ENCODE data around the gene DPP7.

Gene DPP7

DNA sequence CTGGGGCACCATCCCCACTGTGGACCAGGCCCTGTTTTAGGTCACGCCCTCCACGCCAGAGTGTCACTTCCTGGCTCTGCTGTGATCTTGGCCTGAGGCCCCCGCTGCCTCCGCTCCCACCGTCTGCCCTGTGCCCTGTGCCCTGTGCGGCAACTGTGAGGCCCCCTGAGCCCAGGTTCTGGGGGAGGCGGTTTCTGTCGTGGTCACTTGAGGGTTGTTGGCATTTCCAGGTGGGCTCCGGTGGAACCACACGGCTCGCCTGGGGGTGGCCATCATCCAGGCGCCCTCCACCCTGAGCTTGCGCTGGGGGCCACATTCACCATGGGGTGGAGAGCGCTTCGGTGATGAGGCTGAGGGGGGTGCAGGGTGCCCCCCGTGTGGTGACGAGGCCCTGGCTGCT, 6.6 kb downstream of the DPP7 start:
- Histone ChIP-seq H2BK5ac (ENCODE audit: low read depth, low read length, poor library complexity) (no peak overlapping the region), H3K4ac (ENCODE audit: low read depth, low read length) (no peak overlapping the region), H3K4me2 (ENCODE audit: low read length) (no peak overlapping the region), H3K36me3 (ENCODE audit: control insufficient read depth in 1 of 2, insufficient read depth in 2 of 2, low read length in 2 of 2) (peaks cover 57 to 65% of the 10 kb centered on the region in 2 experiments), H3K18ac (ENCODE audit: low read length) (no peak overlapping the region), H3K23ac (ENCODE audit: low read length) (no peak overlapping the region), H3K9ac (ENCODE audit: low read length) (no peak overlapping the region), H3K9me3 (ENCODE audit: insufficient read depth, low read depth, low read length) (peaks cover 10% of the 10 kb centered on the region), H3K27ac (ENCODE audit: low read depth, low read length) (no peak overlapping the region), H3K14ac (ENCODE audit: low read length) (no peak overlapping the region), H2AFZ (ENCODE audit: insufficient read depth, low read length, poor library complexity) (no peak overlapping the region), H3K79me2 (ENCODE audit: control insufficient read depth, insufficient read depth, low read length, poor library complexity) (no peaks in the 10 kb centered on the region), H2BK12ac (ENCODE audit: low read length) (no peak overlapping the region), H4K91ac (ENCODE audit: low read depth, low read length) (no peak overlapping the region), H4K12ac (ENCODE audit: low read depth, low read length) (no peak overlapping the region), H3K79me1 (ENCODE audit: low read length) (no peaks in the 10 kb centered on the region), H3K27me3 (ENCODE audit: insufficient read depth, low read length) (no peaks in the 10 kb centered on the region), H3K4me3 (ENCODE audit: low read depth, low read length) (no peak overlapping the region), H2BK120ac (ENCODE audit: insufficient read depth, low read length, poor library complexity) (no peak overlapping the region), H2AK5ac (ENCODE audit: low read length) (no peak overlapping the region), H3K4me1 (ENCODE audit: control insufficient read depth in 1 of 2, insufficient read depth in 2 of 2, low read length in 2 of 2) (no peaks in the 10 kb centered on the region), H4K8ac (ENCODE audit: low read depth, low read length) (no peak overlapping the region)
- no CpG with 5 or more reads among the region's 17 CpGs for WGBS (ENCODE audit: extremely low coverage, insufficient coverage, insufficient read length)
- no peak for DNase-seq

DNA sequence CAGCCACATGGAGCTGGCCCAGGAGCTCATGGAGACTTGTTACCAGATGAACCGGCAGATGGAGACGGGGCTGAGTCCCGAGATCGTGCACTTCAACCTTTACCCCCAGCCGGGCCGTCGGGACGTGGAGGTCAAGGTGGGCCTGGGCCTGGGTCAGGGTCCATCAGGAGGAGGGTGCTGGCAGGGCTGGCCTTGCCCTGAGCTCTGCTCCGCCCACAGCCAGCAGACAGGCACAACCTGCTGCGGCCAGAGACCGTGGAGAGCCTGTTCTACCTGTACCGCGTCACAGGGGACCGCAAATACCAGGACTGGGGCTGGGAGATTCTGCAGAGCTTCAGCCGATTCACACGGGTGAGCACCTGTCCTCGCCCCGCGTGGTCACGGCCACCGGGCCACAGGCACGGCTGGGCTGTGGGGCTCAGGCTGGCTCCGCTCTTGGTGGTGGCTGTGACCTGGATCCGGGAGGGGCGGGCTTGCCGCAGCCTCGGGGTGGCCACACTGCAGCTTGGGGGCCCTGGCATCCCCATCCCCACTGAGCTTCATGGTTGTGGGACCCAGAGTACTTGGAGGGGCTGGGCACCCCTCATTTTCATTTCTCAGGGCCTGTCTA, 7.1 kb downstream of the DPP7 start:
- Histone ChIP-seq H2AK5ac (ENCODE audit: low read length) (no peak overlapping the region), H3K79me2 (ENCODE audit: control insufficient read depth, insufficient read depth, low read length, poor library complexity) (no peaks in the 10 kb centered on the region), H2BK120ac (ENCODE audit: insufficient read depth, low read length, poor library complexity) (no peak overlapping the region), H3K4me3 (ENCODE audit: low read depth, low read length) (no peak overlapping the region), H4K91ac (ENCODE audit: low read depth, low read length) (no peak overlapping the region), H2BK5ac (ENCODE audit: low read depth, low read length, poor library complexity) (no peak overlapping the region), H3K36me3 (ENCODE audit: control insufficient read depth in 1 of 2, insufficient read depth in 2 of 2, low read length in 2 of 2) (peaks cover 63 to 70% of the 10 kb centered on the region in 2 experiments), H3K18ac (ENCODE audit: low read length) (no peak overlapping the region), H3K9ac (ENCODE audit: low read length) (no peak overlapping the region), H3K4ac (ENCODE audit: low read depth, low read length) (no peak overlapping the region), H4K12ac (ENCODE audit: low read depth, low read length) (no peak overlapping the region), H4K8ac (ENCODE audit: low read depth, low read length) (no peak overlapping the region), H2AFZ (ENCODE audit: insufficient read depth, low read length, poor library complexity) (no peak overlapping the region), H3K4me1 (ENCODE audit: control insufficient read depth in 1 of 2, insufficient read depth in 2 of 2, low read length in 2 of 2) (no peaks in the 10 kb centered on the region), H3K27me3 (ENCODE audit: insufficient read depth, low read length) (no peaks in the 10 kb centered on the region), H3K27ac (ENCODE audit: low read depth, low read length) (no peak overlapping the region), H3K23ac (ENCODE audit: low read length) (no peak overlapping the region), H3K79me1 (ENCODE audit: low read length) (no peaks in the 10 kb centered on the region), H3K4me2 (ENCODE audit: low read length) (no peak overlapping the region), H3K9me3 (ENCODE audit: insufficient read depth, low read depth, low read length) (peaks cover 16% of the 10 kb centered on the region), H2BK12ac (ENCODE audit: low read length) (no peak overlapping the region), H3K14ac (ENCODE audit: low read length) (no peak overlapping the region)
- peak in 1 of 2 donors; percentile 23 for DNase-seq
- WGBS (ENCODE audit: extremely low coverage, insufficient coverage, insufficient read length), result no CpG with 5 or more reads among the region's 27 CpGs

DNA sequence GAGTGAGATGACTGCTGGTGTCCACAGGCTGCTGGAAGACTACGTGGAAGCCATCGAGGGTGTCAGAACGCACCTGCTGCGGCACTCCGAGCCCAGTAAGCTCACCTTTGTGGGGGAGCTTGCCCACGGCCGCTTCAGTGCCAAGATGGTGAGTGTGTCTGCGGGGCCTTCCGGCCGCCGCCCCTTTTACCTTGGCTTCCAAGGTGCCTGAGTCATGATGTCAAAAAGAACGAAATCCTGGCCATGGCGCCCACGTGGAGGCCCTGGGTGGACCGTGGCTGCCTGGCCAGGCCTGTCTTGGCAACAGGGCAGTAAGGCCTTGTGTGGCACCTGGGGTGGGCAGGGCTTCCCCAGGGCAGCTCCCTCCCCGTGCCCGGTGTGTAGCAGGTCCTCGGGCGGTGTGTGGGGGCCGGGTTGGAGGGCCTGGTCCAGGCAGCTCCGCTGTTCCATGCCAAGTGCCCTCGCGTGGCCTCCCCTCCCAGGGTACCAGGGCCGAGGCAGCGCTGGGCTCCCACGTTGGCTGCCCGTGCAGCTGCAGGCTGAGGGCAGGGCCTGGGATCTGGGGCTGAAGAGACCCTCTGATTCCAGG, 7.8 kb downstream of the DPP7 start:
- H2BK12ac ChIP-seq (ENCODE audit: low read length), result no peak overlapping the region
- DNase-seq, result no peak
- no peak overlapping the region for H3K18ac ChIP-seq (ENCODE audit: low read length)
- H3K4ac ChIP-seq (ENCODE audit: low read depth, low read length), result no peak overlapping the region
- peaks cover 23% of the 10 kb centered on the region for H3K9me3 ChIP-seq (ENCODE audit: insufficient read depth, low read depth, low read length)
- no peaks in the 10 kb centered on the region for H3K27me3 ChIP-seq (ENCODE audit: insufficient read depth, low read length)
- no CpG with 5 or more reads among the region's 27 CpGs for WGBS (ENCODE audit: extremely low coverage, insufficient coverage, insufficient read length)
- H2BK5ac ChIP-seq (ENCODE audit: low read depth, low read length, poor library complexity), result no peak overlapping the region
- H3K4me1 ChIP-seq (ENCODE audit: control insufficient read depth in 1 of 2, insufficient read depth in 2 of 2, low read length in 2 of 2), result no peaks in the 10 kb centered on the region
- no peak overlapping the region for H3K23ac ChIP-seq (ENCODE audit: low read length)
- H2BK120ac ChIP-seq (ENCODE audit: insufficient read depth, low read length, poor library complexity), result no peak overlapping the region
- no peaks in the 10 kb centered on the region for H3K79me2 ChIP-seq (ENCODE audit: control insufficient read depth, insufficient read depth, low read length, poor library complexity)
- H3K4me2 ChIP-seq (ENCODE audit: low read length), result no peak overlapping the region
- H3K36me3 ChIP-seq (ENCODE audit: control insufficient read depth in 1 of 2, insufficient read depth in 2 of 2, low read length in 2 of 2), result peaks cover 70 to 77% of the 10 kb centered on the region in 2 experiments
- H4K12ac ChIP-seq (ENCODE audit: low read depth, low read length), result no peak overlapping the region
- no peak overlapping the region for H4K8ac ChIP-seq (ENCODE audit: low read depth, low read length)
- no peak overlapping the region for H3K27ac ChIP-seq (ENCODE audit: low read depth, low read length)
- H2AFZ ChIP-seq (ENCODE audit: insufficient read depth, low read length, poor library complexity), result no peak overlapping the region
- no peak overlapping the region for H4K91ac ChIP-seq (ENCODE audit: low read depth, low read length)
- H3K4me3 ChIP-seq (ENCODE audit: low read depth, low read length), result no peak overlapping the region
- no peak overlapping the region for H2AK5ac ChIP-seq (ENCODE audit: low read length)
- H3K14ac ChIP-seq (ENCODE audit: low read length), result no peak overlapping the region
- H3K79me1 ChIP-seq (ENCODE audit: low read length), result no peaks in the 10 kb centered on the region
- H3K9ac ChIP-seq (ENCODE audit: low read length), result no peak overlapping the region

DNA sequence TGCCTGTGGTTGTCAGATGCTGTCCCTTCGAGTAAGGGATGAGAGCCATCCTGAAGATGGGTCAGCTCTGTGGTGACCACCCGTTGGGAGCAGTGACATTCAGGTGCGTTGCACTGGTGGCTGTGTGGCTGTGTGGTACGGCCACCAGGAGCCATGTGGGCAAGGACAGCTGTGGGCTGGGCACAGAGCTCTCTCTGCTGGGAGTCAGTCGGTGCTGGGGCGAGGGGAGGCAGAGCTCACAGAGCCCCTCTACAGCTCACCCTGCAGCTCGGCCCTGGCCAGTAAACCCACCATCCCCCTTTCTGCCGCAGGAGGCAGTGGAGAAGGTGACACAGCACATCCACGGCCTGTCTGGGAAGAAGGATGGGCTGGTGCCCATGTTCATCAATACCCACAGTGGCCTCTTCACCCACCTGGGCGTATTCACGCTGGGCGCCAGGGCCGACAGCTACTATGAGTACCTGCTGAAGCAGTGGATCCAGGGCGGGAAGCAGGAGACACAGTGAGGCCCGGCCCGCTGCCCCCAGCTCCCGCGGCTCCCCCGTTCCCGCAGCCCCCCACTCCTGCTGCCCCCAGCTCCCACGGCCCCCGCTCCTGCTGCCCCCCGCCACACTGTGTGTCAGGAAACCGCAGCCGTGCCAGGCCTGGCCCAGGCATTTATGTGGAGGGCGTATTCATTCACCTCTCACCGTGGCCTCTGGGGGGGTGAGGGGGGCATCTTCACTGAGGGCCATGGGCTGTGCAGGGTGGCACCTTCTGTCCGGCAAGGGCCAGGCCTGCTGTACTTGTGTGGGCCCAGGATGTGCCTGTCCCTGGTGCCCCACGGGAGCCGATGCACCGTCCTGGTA, 8.5 kb downstream of the DPP7 start:
- no CpG with 5 or more reads among the region's 31 CpGs for WGBS (ENCODE audit: extremely low coverage, insufficient coverage, insufficient read length)

More for the DNA sequence above, 8.5 kb downstream of the DPP7 start:
- Histone ChIP-seq H3K4me3 (ENCODE audit: low read depth, low read length) (no peak overlapping the region), H2BK5ac (ENCODE audit: low read depth, low read length, poor library complexity) (no peak overlapping the region), H3K14ac (ENCODE audit: low read length) (no peak overlapping the region), H2AK5ac (ENCODE audit: low read length) (no peak overlapping the region), H2BK12ac (ENCODE audit: low read length) (no peak overlapping the region), H3K9me3 (ENCODE audit: insufficient read depth, low read depth, low read length) (peaks cover 25% of the 10 kb centered on the region), H3K79me1 (ENCODE audit: low read length) (no peaks in the 10 kb centered on the region), H3K27ac (ENCODE audit: low read depth, low read length) (no peak overlapping the region), H3K79me2 (ENCODE audit: control insufficient read depth, insufficient read depth, low read length, poor library complexity) (no peaks in the 10 kb centered on the region), H3K4ac (ENCODE audit: low read depth, low read length) (no peak overlapping the region), H3K9ac (ENCODE audit: low read length) (no peak overlapping the region), H4K12ac (ENCODE audit: low read depth, low read length) (no peak overlapping the region), H2AFZ (ENCODE audit: insufficient read depth, low read length, poor library complexity) (no peak overlapping the region), H3K4me1 (ENCODE audit: control insufficient read depth in 1 of 2, insufficient read depth in 2 of 2, low read length in 2 of 2) (no peaks in the 10 kb centered on the region), H3K4me2 (ENCODE audit: low read length) (no peak overlapping the region), H3K18ac (ENCODE audit: low read length) (no peak overlapping the region), H3K36me3 (ENCODE audit: control insufficient read depth in 1 of 2, insufficient read depth in 2 of 2, low read length in 2 of 2) (peaks cover 77 to 84% of the 10 kb centered on the region in 2 experiments), H4K8ac (ENCODE audit: low read depth, low read length) (no peak overlapping the region), H2BK120ac (ENCODE audit: insufficient read depth, low read length, poor library complexity) (no peak overlapping the region), H3K27me3 (ENCODE audit: insufficient read depth, low read length) (no peaks in the 10 kb centered on the region), H4K91ac (ENCODE audit: low read depth, low read length) (no peak overlapping the region), H3K23ac (ENCODE audit: low read length) (no peak overlapping the region)
- no peak for DNase-seq
